Endometrial microvascular endothelial cells (primary cell): ENCODE results near the gene PCGF3. TPM values are rescaled to one million over a fixed set of nuclear protein-coding genes. Genes with fewer than 3 reads are reported as not detected.
"Not testable (repeated sequence)": the region's sequence is repeated elsewhere in the genome, so short reads cannot be mapped to it uniquely, and the experiment has no call there.

Experiments used
- in situ Hi-C: cut with HindIII; loops from 2 replicates; pipeline ENCODE4 v1.10.0; 2017; ENCODE audit warnings: low sequenced_read_pairs, low pct_unique_long_range_greater_than_20kb; ENCODE audit errors: inconsistent ontology term
- total RNA-seq: library from RNA; depleted of rRNA; stranded (reverse); fragments of >200 nt; gene quantifications from one replicate; pipeline ENCODE4 v1.2.3, GENCODE V29; 2015; ENCODE audit errors: inconsistent ontology term

PCGF3 gene
- total RNA-seq, 1 donor from 2014 or later = 42.6 TPM

- in situ Hi-C loops = no loop called here
Measured at GRCh38 chr4:751676-752075, 46.0 kb downstream of the PCGF3 start.

GRCh38 chr4:752196-752861, 46.7 kb downstream of the PCGF3 start:
- in situ Hi-C loops = no loop called here

GRCh38 chr4:753186-753585, 47.6 kb downstream of the PCGF3 start:
- in situ Hi-C loops = not testable (repeated sequence)

- in situ Hi-C loops = no loop called here
Measured at GRCh38 chr4:754221-755120, 48.8 kb downstream of the PCGF3 start.

GRCh38 chr4:757111-757510, 51.5 kb downstream of the PCGF3 start:
- in situ Hi-C loops = no loop called here

- in situ Hi-C loops = not testable (repeated sequence)
Measured at GRCh38 chr4:759810-760209, 54.2 kb downstream of the PCGF3 start.

GRCh38 chr4:760616-761015, 55.0 kb downstream of the PCGF3 start:
- in situ Hi-C loops = no loop called here

GRCh38 chr4:761086-761485, 55.5 kb downstream of the PCGF3 start:
- in situ Hi-C loops = no loop called here

- in situ Hi-C loops = no loop called here
Measured at GRCh38 chr4:761739-762138, 56.1 kb downstream of the PCGF3 start.

GRCh38 chr4:762211-763190, 56.9 kb downstream of the PCGF3 start:
- in situ Hi-C loops = no loop called here

GRCh38 chr4:763191-763810, 57.7 kb downstream of the PCGF3 start:
- in situ Hi-C loops = no loop called here

GRCh38 chr4:763922-764321, 58.3 kb downstream of the PCGF3 start:
- in situ Hi-C loops = no loop called here

GRCh38 chr4:764405-765169, 59.0 kb downstream of the PCGF3 start:
- in situ Hi-C loops = no loop called here

GRCh38 chr4:766152-766515, 60.5 kb downstream of the PCGF3 start:
- in situ Hi-C loops = no loop called here

- in situ Hi-C loops = no loop called here
Measured at GRCh38 chr4:766559-767283, 61.1 kb downstream of the PCGF3 start.

- in situ Hi-C loops = no loop called here
Measured at GRCh38 chr4:768076-768475, 62.4 kb downstream of the PCGF3 start.

- in situ Hi-C loops = no loop called here
Measured at GRCh38 chr4:768995-769394, 63.4 kb downstream of the PCGF3 start.

GRCh38 chr4:769511-769910, 63.9 kb downstream of the PCGF3 start:
- in situ Hi-C loops = no loop called here
